ENCODE data around the gene PSORS1C2. TPM values are rescaled to one million over a fixed set of nuclear protein-coding genes. Genes with fewer than 3 reads are reported as not detected.
"Not testable (repeated sequence)": the region's sequence is repeated elsewhere in the genome, so short reads cannot be mapped to it uniquely, and the experiment has no call there.

Gene PSORS1C2
- total and polyA plus RNA-seq, 2 donors (not counting 3 experiments of a cell fraction or from before 2014, with no cell fraction given): not detected

DNA sequence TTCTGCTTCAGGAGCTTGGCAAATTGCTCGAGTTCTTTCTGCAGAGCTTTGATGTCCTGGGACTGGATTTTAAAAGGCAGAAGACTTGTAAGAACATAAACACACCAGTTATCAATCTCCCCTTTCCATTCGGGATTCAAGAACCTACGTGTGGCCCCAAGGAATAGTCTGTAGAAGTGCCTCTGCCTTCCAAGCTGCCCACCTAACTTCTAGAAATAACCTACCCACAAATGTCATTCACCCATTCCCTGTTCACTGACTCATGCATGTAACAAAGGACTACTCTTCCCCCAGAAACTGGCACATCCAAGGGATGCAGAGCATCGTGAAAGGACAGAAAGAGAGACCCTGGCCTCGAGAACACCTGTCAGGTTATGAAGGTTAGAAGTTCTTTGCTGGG lies 27.1 kb upstream of the PSORS1C2 start:
- H3K4me1 ChIP-seq (ENCODE audit: control insufficient read depth, extremely low read depth, insufficient read depth, low read length): no peaks in the 10 kb centered on the region
- H3K9ac ChIP-seq (replicated peaks; ENCODE audit: extremely low read depth, insufficient read depth, low read length): no peak overlapping the region
- no peak overlapping the region for H2AFZ ChIP-seq (ENCODE audit: low read depth, low read length)
- no peaks in the 10 kb centered on the region for H4K20me1 ChIP-seq (replicated peaks; ENCODE audit: control insufficient read depth, extremely low read depth, insufficient read depth, low read length)
- dilution Hi-C loops (cut with MboI; ENCODE audit: extremely low pct_ligation_motif_present, low sequenced_read_pairs) (no loop called here), intact Hi-C loops (cut with micrococcal nuclease) (no loop called here)
- H3K9me3 ChIP-seq (replicated peaks; ENCODE audit: control insufficient read depth, insufficient read depth, low read length): no peaks in the 10 kb centered on the region
- no peaks in the 10 kb centered on the region for H3K9me1 ChIP-seq (replicated peaks; ENCODE audit: control insufficient read depth, extremely low read depth, insufficient read depth, low read length)
- no peak for FAIRE-seq
- no peak overlapping the region for H3K4me3 ChIP-seq (replicated peaks in 1 of 3; ENCODE audit: insufficient read depth in 1 of 3, low read depth in 1 of 3, low read length in 3 of 3)
- no peak overlapping the region for H3K27ac ChIP-seq (ENCODE audit: insufficient read depth, low read depth, low read length)
- no peaks in the 10 kb centered on the region for H3K79me2 ChIP-seq (ENCODE audit: control insufficient read depth, insufficient read depth, low read length)
- H3K27me3 ChIP-seq (ENCODE audit: control insufficient read depth in 2 of 2, insufficient read depth in 2 of 2, low read length in 2 of 2): no peaks in the 10 kb centered on the region
- DNase-seq (ENCODE audit: low read depth, low spot score): no peak
- BruUV-seq (replicated peaks): no TSS peak
- TF ChIP-seq JUN (IDR thresholded peaks at IDR 0.05; ENCODE audit: borderline replicate concordance, insufficient read depth, insufficient read length, low read depth): no peak
- TF ChIP-seq GATA2 (IDR thresholded peaks at IDR 0.05; ENCODE audit: insufficient read depth, insufficient read length, low read depth, low read length): no peak
- TF ChIP-seq, protein P1, sequence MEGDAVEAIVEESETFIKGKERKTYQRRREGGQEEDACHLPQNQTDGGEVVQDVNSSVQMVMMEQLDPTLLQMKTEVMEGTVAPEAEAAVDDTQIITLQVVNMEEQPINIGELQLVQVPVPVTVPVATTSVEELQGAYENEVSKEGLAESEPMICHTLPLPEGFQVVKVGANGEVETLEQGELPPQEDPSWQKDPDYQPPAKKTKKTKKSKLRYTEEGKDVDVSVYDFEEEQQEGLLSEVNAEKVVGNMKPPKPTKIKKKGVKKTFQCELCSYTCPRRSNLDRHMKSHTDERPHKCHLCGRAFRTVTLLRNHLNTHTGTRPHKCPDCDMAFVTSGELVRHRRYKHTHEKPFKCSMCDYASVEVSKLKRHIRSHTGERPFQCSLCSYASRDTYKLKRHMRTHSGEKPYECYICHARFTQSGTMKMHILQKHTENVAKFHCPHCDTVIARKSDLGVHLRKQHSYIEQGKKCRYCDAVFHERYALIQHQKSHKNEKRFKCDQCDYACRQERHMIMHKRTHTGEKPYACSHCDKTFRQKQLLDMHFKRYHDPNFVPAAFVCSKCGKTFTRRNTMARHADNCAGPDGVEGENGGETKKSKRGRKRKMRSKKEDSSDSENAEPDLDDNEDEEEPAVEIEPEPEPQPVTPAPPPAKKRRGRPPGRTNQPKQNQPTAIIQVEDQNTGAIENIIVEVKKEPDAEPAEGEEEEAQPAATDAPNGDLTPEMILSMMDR (IDR thresholded peaks at IDR 0.05; ENCODE audit: extremely low read depth in 1 of 2, insufficient read depth in 1 of 2, low read depth in 1 of 2, low read length in 2 of 2): no peak
- TF ChIP-seq EZH2 (IDR thresholded peaks at IDR 0.05; ENCODE audit: borderline replicate concordance, low read depth, low read length, severe bottlenecking): no peak
- TF ChIP-seq FOS (IDR thresholded peaks at IDR 0.05; ENCODE audit: borderline replicate concordance, insufficient read depth, low read length): no peak
- TF ChIP-seq, protein P2, sequence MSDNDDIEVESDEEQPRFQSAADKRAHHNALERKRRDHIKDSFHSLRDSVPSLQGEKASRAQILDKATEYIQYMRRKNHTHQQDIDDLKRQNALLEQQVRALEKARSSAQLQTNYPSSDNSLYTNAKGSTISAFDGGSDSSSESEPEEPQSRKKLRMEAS (IDR thresholded peaks at IDR 0.05; ENCODE audit: insufficient read depth, insufficient read length): no peak
- TF ChIP-seq POLR2AphosphoS5 (IDR thresholded peaks at IDR 0.05; ENCODE audit: insufficient read depth, low read depth, low read length): no peak
- TF ChIP-seq MYC (IDR thresholded peaks at IDR 0.05; ENCODE audit: low read depth, low read length): no peak
- TF ChIP-seq POLR2A (IDR thresholded peaks at IDR 0.05; ENCODE audit: low read depth, low read length): no peak
- ChIA-PET CTCF (interaction anchor here (1.0 kb wide), 1 partner anchor 26 kb away, joined by 3 read pairs; no protein-coding TSS in a partner anchor), POLR2A (no interaction called here)
- H3K4me2 ChIP-seq (ENCODE audit: insufficient read depth, low read length): no peak overlapping the region
- no peaks in the 10 kb centered on the region for H3K36me3 ChIP-seq (ENCODE audit: control insufficient read depth in 2 of 2, extremely low read depth in 1 of 2, insufficient read depth in 2 of 2, low read length in 2 of 2)

DNA sequence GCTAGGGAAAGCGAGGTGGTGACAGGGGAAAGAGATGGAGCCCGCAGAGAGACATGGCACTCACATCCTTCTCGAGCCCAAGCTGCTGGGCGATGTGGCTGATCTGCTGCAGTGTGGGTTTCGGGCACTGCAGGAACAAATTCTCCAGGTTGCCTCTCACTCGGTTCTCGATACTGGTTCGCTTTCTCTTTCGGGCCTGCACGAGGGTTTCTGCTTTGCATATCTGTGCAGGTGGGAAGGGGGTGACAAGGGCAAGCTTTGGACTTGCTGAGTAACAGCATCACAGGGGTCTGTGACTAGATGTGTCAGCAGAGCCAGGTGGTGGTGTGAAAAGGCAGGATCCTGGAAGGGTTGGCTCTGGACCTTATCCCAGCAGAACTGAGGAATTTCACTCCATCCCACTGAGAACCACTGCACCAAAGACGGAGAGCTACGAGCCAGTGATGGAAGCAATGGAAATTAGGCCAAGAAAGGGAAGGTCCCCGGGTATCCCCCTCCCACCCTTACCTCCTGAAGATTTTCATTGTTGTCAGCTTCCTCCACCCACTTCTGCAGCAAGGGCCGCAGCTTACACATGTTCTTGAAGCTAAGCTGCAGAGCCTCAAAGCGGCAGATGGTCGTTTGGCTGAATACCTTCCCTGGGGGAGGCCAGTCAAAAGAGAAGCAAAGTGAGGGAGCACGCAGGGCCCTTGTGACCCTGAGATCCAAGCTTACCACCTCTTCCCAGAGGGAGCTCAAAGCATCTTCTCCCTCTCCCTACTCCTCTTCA lies 26.4 kb upstream of the PSORS1C2 start:
- H3K9me1 ChIP-seq (replicated peaks; ENCODE audit: control insufficient read depth, extremely low read depth, insufficient read depth, low read length); H3K9ac ChIP-seq (replicated peaks; ENCODE audit: extremely low read depth, insufficient read depth, low read length); H3K27me3 ChIP-seq (ENCODE audit: control insufficient read depth in 2 of 2, insufficient read depth in 2 of 2, low read length in 2 of 2); H3K79me2 ChIP-seq (ENCODE audit: control insufficient read depth, insufficient read depth, low read length); DNase-seq (ENCODE audit: low read depth, low spot score); H3K36me3 ChIP-seq (ENCODE audit: control insufficient read depth in 2 of 2, extremely low read depth in 1 of 2, insufficient read depth in 2 of 2, low read length in 2 of 2); H4K20me1 ChIP-seq (replicated peaks; ENCODE audit: control insufficient read depth, extremely low read depth, insufficient read depth, low read length); H2AFZ ChIP-seq (ENCODE audit: low read depth, low read length); dilution Hi-C loops (cut with MboI; ENCODE audit: extremely low pct_ligation_motif_present, low sequenced_read_pairs); H3K9me3 ChIP-seq (replicated peaks; ENCODE audit: control insufficient read depth, insufficient read depth, low read length); H3K4me2 ChIP-seq (ENCODE audit: insufficient read depth, low read length); BruUV-seq (replicated peaks); POLR2A ChIA-PET; FAIRE-seq; H3K4me3 ChIP-seq (replicated peaks in 1 of 3; ENCODE audit: insufficient read depth in 1 of 3, low read depth in 1 of 3, low read length in 3 of 3); H3K4me1 ChIP-seq (ENCODE audit: control insufficient read depth, extremely low read depth, insufficient read depth, low read length); intact Hi-C loops (cut with micrococcal nuclease); H3K27ac ChIP-seq (ENCODE audit: insufficient read depth, low read depth, low read length): not testable (repeated sequence)
- CTCF ChIA-PET: interaction anchor here (0.6 to 1.1 kb wide), 5 partner anchors 11 to 201 kb away, joined by 3 to 4 read pairs (median 3); no protein-coding TSS in a partner anchor
